Ovary (tissue), 3 donors: ENCODE measurements around the gene PPP2R3B.

Source experiments
- CTCF ChIP-seq, 3 donors: fragments of 450-650 bp in 2 of 3; fragments of 200-600 bp in 1 of 3; IDR thresholded peaks; one replicate each; pipeline versions ENCODE4 v1.5.1 to v1.8.0; 2016 to 2022; ENCODE audit warnings: antibody characterized with exemption in 3 of 3, mild to moderate bottlenecking in 1 of 3
- EP300 ChIP-seq: sonication (generic); formaldehyde crosslinking; IDR thresholded peaks from one replicate; pipeline ENCODE4 v1.6.1; 2017; ENCODE audit warnings: antibody characterized with exemption
- POLR2A ChIP-seq: fragments of 450-650 bp; IDR thresholded peaks from one replicate; pipeline ENCODE4 v1.6.1; 2017; ENCODE audit warnings: antibody characterized with exemption, mild to moderate bottlenecking, moderate library complexity
- donor health status: DM: no; HTN: no; CAD: no.

- no peak for TF ChIP-seq CTCF (IDR thresholded peaks at IDR 0.05)
- no peak for TF ChIP-seq EP300
- TF ChIP-seq POLR2A: no peak
Observed at GRCh38 chrX:349702-350101, 37.0 kb downstream of the PPP2R3B start.
